A549 (cell line): ENCODE results near the gene CISTR.

ENCODE experiments used
- ESRRA ChIP-seq: fragments of 150-350 bp; IDR thresholded peaks from 2 replicates; pipeline ENCODE4 v1.6.1; 2014; ENCODE audit warnings: mild to moderate bottlenecking, low read length, borderline replicate concordance
- MYC ChIP-seq: IDR thresholded peaks from 2 replicates; pipeline ENCODE4 v1.6.1; 2012; ENCODE audit warnings: mild to moderate bottlenecking, inconsistent platforms, low read length, improper control_type of control experiment, borderline replicate concordance
- POLR2A ChIP-seq: IDR thresholded peaks from 2 replicates; pipeline ENCODE4 v1.6.1; 2012; ENCODE audit warnings: mild to moderate bottlenecking, low read length
- RAD21 ChIP-seq, 2 experiments: fragments of >200 bp in 1 of 2; sonication (Bioruptor Twin) in 1 of 2; formaldehyde crosslinking in 1 of 2; IDR thresholded peaks in 1 of 2; conservative IDR thresholded peaks in 1 of 2; 2 replicates in 1 of 2; 3 replicates in 1 of 2; pipeline ENCODE4 v1.6.1; 2012 to 2018; ENCODE audit warnings: inconsistent platforms in 1 of 2
- TF ChIP-seq, protein P1 (sequence below): fragments of >200 bp; sonication (Bioruptor Twin); formaldehyde crosslinking; IDR thresholded peaks from 3 replicates; pipeline ENCODE4 v1.5.1; 2016
- TF ChIP-seq, protein P2 (sequence below): fragments of 200-600 bp; sonication (generic); IDR thresholded peaks from 2 replicates; pipeline ENCODE4 v1.6.1; 2016; ENCODE audit warnings: antibody characterized with exemption, mild to moderate bottlenecking, moderate library complexity
- TF ChIP-seq, protein P3 (sequence below): fragments of 150-350 bp; IDR thresholded peaks from 2 replicates; pipeline ENCODE4 v1.6.1; 2014; ENCODE audit warnings: low read depth, mild to moderate bottlenecking, low read length

DNA sequence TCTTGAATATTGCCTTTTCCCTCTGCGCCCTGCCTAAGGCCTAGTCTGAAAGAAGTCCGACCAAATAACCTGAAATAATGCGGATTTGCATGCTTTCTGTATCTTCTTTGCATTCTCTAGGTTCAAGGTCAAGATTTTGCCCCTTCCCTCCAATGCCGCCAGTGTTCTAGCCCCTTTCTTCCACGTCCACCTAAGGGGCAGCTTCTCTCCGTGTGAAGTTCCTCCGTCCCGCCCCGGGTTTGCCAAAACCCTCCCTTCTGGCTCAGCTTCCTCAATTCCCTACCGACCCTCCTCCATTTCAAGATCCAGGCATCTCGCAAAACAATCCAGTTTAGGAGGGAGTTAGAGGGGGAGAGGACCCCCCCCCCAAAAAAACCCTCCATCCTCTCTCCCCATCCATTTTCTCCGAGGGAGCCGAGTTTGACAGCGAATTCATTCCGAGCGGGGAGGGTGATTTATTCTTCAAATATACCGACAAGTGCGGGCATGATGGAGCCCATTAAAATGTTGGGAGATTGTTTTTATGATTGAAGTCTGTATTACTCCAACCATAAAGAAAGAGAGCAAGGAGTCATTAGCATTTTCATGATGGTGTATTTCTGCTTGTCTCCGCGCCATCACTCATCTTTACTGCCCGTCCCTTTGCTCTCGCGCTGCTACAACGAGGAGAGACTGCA lies 55.0 kb downstream of the CISTR start:
- TF ChIP-seq POLR2A (no peak), MYC (no peak), ESRRA (no peak), RAD21 (conservative IDR thresholded peaks at IDR 0.05 in 1 of 2, IDR thresholded peaks at IDR 0.05 in 1 of 2) (no peak)
- TF ChIP-seq, protein P1, sequence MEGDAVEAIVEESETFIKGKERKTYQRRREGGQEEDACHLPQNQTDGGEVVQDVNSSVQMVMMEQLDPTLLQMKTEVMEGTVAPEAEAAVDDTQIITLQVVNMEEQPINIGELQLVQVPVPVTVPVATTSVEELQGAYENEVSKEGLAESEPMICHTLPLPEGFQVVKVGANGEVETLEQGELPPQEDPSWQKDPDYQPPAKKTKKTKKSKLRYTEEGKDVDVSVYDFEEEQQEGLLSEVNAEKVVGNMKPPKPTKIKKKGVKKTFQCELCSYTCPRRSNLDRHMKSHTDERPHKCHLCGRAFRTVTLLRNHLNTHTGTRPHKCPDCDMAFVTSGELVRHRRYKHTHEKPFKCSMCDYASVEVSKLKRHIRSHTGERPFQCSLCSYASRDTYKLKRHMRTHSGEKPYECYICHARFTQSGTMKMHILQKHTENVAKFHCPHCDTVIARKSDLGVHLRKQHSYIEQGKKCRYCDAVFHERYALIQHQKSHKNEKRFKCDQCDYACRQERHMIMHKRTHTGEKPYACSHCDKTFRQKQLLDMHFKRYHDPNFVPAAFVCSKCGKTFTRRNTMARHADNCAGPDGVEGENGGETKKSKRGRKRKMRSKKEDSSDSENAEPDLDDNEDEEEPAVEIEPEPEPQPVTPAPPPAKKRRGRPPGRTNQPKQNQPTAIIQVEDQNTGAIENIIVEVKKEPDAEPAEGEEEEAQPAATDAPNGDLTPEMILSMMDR, result no peak
- TF ChIP-seq, protein P2, sequence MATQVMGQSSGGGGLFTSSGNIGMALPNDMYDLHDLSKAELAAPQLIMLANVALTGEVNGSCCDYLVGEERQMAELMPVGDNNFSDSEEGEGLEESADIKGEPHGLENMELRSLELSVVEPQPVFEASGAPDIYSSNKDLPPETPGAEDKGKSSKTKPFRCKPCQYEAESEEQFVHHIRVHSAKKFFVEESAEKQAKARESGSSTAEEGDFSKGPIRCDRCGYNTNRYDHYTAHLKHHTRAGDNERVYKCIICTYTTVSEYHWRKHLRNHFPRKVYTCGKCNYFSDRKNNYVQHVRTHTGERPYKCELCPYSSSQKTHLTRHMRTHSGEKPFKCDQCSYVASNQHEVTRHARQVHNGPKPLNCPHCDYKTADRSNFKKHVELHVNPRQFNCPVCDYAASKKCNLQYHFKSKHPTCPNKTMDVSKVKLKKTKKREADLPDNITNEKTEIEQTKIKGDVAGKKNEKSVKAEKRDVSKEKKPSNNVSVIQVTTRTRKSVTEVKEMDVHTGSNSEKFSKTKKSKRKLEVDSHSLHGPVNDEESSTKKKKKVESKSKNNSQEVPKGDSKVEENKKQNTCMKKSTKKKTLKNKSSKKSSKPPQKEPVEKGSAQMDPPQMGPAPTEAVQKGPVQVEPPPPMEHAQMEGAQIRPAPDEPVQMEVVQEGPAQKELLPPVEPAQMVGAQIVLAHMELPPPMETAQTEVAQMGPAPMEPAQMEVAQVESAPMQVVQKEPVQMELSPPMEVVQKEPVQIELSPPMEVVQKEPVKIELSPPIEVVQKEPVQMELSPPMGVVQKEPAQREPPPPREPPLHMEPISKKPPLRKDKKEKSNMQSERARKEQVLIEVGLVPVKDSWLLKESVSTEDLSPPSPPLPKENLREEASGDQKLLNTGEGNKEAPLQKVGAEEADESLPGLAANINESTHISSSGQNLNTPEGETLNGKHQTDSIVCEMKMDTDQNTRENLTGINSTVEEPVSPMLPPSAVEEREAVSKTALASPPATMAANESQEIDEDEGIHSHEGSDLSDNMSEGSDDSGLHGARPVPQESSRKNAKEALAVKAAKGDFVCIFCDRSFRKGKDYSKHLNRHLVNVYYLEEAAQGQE, result no peak
- TF ChIP-seq, protein P3, sequence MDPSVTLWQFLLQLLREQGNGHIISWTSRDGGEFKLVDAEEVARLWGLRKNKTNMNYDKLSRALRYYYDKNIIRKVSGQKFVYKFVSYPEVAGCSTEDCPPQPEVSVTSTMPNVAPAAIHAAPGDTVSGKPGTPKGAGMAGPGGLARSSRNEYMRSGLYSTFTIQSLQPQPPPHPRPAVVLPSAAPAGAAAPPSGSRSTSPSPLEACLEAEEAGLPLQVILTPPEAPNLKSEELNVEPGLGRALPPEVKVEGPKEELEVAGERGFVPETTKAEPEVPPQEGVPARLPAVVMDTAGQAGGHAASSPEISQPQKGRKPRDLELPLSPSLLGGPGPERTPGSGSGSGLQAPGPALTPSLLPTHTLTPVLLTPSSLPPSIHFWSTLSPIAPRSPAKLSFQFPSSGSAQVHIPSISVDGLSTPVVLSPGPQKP, result no peak
